CD4-positive, alpha-beta T cell (primary cell): ENCODE measurements around the gene NCOR2. TPM values are rescaled to one million over a fixed set of nuclear protein-coding genes. Genes with fewer than 3 reads are reported as not detected.

Source experiments
- ATAC-seq: fragments of 200-7000 bp; cut with Tn5 transposase; one replicate; pipeline ENCODE4 v1.10.0; 2022; ENCODE audit warnings: mild to moderate bottlenecking; ENCODE audit not compliant: poor library complexity
- CTCF ChIA-PET: fragments of 350-600 bp; sonication (Branson Sonifier 250); formaldehyde crosslinking; loops from one replicate; lab custom pipeline; 2021; ENCODE audit warnings: antibody characterized with exemption, inconsistent platforms; lab: Charles Lee
- POLR2A ChIA-PET: fragments of 350-600 bp; sonication (Branson Sonifier 250); formaldehyde crosslinking; loops from one replicate; lab custom pipeline; 2021; ENCODE audit warnings: antibody characterized with exemption, inconsistent platforms; lab: Charles Lee
- DNase-seq, 14 experiments: peaks; one replicate each; pipeline ENCODE4 v3.0.0-alpha.2; 2013 to 2020; ENCODE audit warnings: mixed read lengths in 2 of 14
- H3K27ac ChIP-seq, 2 donors: one replicate each; pipeline versions ENCODE4 v1.5.1 to v1.7.0; 2013; ENCODE audit warnings: low read length in 2 of 2, low read depth in 1 of 2, mild to moderate bottlenecking in 1 of 2
- H3K27me3 ChIP-seq, 2 experiments: 1 replicate in 1 of 2; 2 replicates in 1 of 2; pipeline versions ENCODE4 v1.6.1 to v1.7.0; 2013; ENCODE audit warnings: low read length in 2 of 2, control low read depth in 1 of 2, mild to moderate bottlenecking in 1 of 2, moderate library complexity in 1 of 2; ENCODE audit not compliant: insufficient read depth in 2 of 2, control insufficient read depth in 1 of 2
- H3K36me3 ChIP-seq: one replicate; pipeline ENCODE4 v1.6.1; 2013; ENCODE audit warnings: low read length, control low read depth; ENCODE audit not compliant: insufficient read depth
- H3K4me1 ChIP-seq: one replicate; pipeline ENCODE4 v1.6.1; 2013; ENCODE audit warnings: low read length, control low read depth; ENCODE audit not compliant: insufficient read depth
- H3K4me3 ChIP-seq: one replicate; pipeline ENCODE4 v1.5.1; 2013; ENCODE audit warnings: mild to moderate bottlenecking, low read length, moderate library complexity
- H3K9me3 ChIP-seq, 2 experiments: 1 replicate in 1 of 2; 2 replicates in 1 of 2; pipeline versions ENCODE4 v1.6.1 to v1.7.0; 2013; ENCODE audit warnings: low read length in 2 of 2, mild to moderate bottlenecking in 2 of 2, control low read depth in 1 of 2, moderate library complexity in 1 of 2; ENCODE audit not compliant: control insufficient read depth in 1 of 2, insufficient read depth in 1 of 2
- H3K27ac Mint-ChIP-seq: one replicate; pipeline ENCODE4 v1.8.0; 2020; ENCODE audit warnings: mixed read lengths
- H3K27me3 Mint-ChIP-seq: one replicate; pipeline ENCODE4 v1.8.0; 2021; ENCODE audit warnings: mixed read lengths
- H3K36me3 Mint-ChIP-seq: one replicate; pipeline ENCODE4 v1.8.0; 2021; ENCODE audit warnings: low read depth, mixed read lengths
- H3K4me1 Mint-ChIP-seq: one replicate; pipeline ENCODE4 v1.8.0; 2021; ENCODE audit warnings: low read depth, mixed read lengths
- H3K4me3 Mint-ChIP-seq: one replicate; pipeline ENCODE4 v1.8.0; 2020; ENCODE audit warnings: mild to moderate bottlenecking, mixed read lengths
- H3K9me3 Mint-ChIP-seq: one replicate; pipeline ENCODE4 v1.8.0; 2020; ENCODE audit warnings: mixed read lengths
- intact Hi-C, 2 experiments: fragments of 100-400 bp; cut with DNase I in 1 of 2; cut with micrococcal nuclease in 1 of 2; formaldehyde crosslinking; loops; one replicate each; pipeline versions ENCODE4 v1.15.1 to v1.9.0; 2023 to 2025; cut with DNase I, micrococcal nuclease
- total RNA-seq, 174 experiments: library from RNA in 2 of 174; stranded (reverse) in 2 of 174; gene quantifications; one replicate each; pipeline ENCODE4 v1.2.3 and lab custom pipeline; 2021 to 2026
- TF ChIP-seq, protein P1 (sequence below): fragments of 200-600 bp; IDR thresholded peaks from one replicate; pipeline ENCODE4 v1.8.0; 2022; ENCODE audit warnings: antibody characterized with exemption, mild to moderate bottlenecking

Gene NCOR2
- total RNA-seq, 2 experiments from 2014 or later, result 133 to 140 TPM

DNA sequence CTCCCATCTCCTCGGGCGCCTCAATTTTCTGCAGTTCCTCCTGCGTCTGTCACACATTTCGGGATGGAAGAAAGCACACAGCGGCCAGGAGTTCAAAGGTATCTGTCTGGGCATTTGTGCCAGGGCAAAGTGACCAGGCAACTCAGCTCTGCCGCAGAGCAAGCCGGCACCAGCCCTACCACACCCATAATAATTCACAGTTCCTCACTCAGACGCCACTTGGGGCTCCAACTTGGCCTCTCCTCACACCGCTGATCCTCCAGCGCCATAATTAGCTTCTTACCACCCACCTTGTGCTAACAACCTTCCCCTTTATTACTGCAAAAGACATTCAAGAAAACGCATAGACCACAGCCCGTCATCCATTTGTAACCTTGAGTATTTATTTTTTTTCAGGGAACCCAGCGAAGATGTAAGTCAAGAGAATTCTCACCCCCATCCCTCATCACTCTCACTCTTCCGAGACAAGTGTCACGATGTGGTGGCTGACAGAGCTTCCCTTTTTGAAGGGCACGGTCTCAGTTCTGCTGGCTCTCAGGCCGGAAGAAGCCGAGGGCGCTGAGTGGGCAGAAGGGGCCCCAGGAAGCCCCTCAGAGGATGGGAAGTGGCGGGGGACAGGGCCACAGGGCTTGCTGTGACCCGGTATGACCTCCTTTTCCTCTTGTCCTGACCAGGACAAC, 25.2 kb upstream of the NCOR2 start:
- H3K27ac ChIP-seq, result no peak overlapping the region

DNA sequence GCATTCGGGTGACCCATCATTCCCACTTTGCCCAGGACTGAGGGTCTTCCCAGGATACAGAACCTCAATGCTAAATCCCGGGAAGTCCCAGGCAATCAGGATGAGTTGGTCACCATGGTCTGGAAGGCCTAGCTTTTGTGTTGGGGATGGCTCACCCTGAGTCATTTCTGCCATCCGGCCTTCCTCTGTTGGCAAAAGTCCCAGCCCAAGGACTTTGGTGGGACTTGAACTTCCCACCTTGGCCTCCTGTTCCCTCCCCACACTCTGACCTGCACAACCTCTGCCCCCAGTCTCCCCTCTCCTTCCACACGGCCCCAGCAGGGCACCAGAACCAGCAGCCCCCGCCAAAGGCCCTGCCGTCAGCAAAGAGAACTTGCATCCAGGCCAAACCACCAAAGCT, 24.6 kb upstream of the NCOR2 start:
- POLR2A ChIA-PET, result no interaction called here
- DNase-seq, result peak in 2 of 14 experiments; percentile 42 to 44
- no peaks in the 10 kb centered on the region for H3K36me3 Mint-ChIP-seq
- TF ChIP-seq, protein P1, sequence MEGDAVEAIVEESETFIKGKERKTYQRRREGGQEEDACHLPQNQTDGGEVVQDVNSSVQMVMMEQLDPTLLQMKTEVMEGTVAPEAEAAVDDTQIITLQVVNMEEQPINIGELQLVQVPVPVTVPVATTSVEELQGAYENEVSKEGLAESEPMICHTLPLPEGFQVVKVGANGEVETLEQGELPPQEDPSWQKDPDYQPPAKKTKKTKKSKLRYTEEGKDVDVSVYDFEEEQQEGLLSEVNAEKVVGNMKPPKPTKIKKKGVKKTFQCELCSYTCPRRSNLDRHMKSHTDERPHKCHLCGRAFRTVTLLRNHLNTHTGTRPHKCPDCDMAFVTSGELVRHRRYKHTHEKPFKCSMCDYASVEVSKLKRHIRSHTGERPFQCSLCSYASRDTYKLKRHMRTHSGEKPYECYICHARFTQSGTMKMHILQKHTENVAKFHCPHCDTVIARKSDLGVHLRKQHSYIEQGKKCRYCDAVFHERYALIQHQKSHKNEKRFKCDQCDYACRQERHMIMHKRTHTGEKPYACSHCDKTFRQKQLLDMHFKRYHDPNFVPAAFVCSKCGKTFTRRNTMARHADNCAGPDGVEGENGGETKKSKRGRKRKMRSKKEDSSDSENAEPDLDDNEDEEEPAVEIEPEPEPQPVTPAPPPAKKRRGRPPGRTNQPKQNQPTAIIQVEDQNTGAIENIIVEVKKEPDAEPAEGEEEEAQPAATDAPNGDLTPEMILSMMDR, result no peak
- peaks cover 11% of the 10 kb centered on the region for H3K4me1 Mint-ChIP-seq
- peaks cover 10% of the 10 kb centered on the region for H3K4me1 ChIP-seq
- no peak overlapping the region for H3K4me3 Mint-ChIP-seq
- H3K9me3 ChIP-seq, result no peaks in the 10 kb centered on the region
- H3K9me3 Mint-ChIP-seq, result no peaks in the 10 kb centered on the region
- no peak for ATAC-seq
- H3K27ac Mint-ChIP-seq, result no peak overlapping the region
- H3K27me3 ChIP-seq, result no peaks in the 10 kb centered on the region
- no peak overlapping the region for H3K27ac ChIP-seq
- H3K36me3 ChIP-seq, result no peaks in the 10 kb centered on the region
- intact Hi-C loops, result no loop called here
- CTCF ChIA-PET, result no interaction called here
- H3K27me3 Mint-ChIP-seq, result no peaks in the 10 kb centered on the region
- H3K4me3 ChIP-seq, result no peak overlapping the region

More for the DNA sequence above, 25.2 kb upstream of the NCOR2 start:
- ChIA-PET POLR2A (no interaction called here), CTCF (no interaction called here)
- Histone ChIP-seq H3K36me3 (no peaks in the 10 kb centered on the region), H3K9me3 (no peaks in the 10 kb centered on the region), H3K27me3 (no peaks in the 10 kb centered on the region), H3K4me3 (no peak overlapping the region), H3K4me1 (peaks cover 10% of the 10 kb centered on the region)
- Mint-ChIP-seq H3K27me3 (no peaks in the 10 kb centered on the region), H3K4me3 (no peak overlapping the region), H3K36me3 (no peaks in the 10 kb centered on the region), H3K4me1 (peaks cover 11% of the 10 kb centered on the region), H3K9me3 (no peaks in the 10 kb centered on the region), H3K27ac (no peak overlapping the region)
- DNase-seq, result peak in 2 of 14 experiments; percentile 43 to 57
- no peak for ATAC-seq
- intact Hi-C loops, result no loop called here
- TF ChIP-seq, protein P1, result no peak

GRCh38 chr12:124590447-124590846, 23.0 kb upstream of the NCOR2 start:
- ATAC-seq (no peak), DNase-seq (no peak)
- H3K36me3 ChIP-seq, result no peaks in the 10 kb centered on the region
- TF ChIP-seq, protein P1, result no peak
- Mint-ChIP-seq H3K27me3 (no peaks in the 10 kb centered on the region), H3K4me1 (peaks cover 11% of the 10 kb centered on the region), H3K36me3 (no peaks in the 10 kb centered on the region), H3K4me3 (no peak overlapping the region), H3K27ac (no peak overlapping the region), H3K9me3 (no peaks in the 10 kb centered on the region)
- H3K27ac ChIP-seq, result no peak overlapping the region
- POLR2A ChIA-PET, result no interaction called here
- intact Hi-C loops, result no loop called here
- CTCF ChIA-PET, result no interaction called here
- H3K4me1 ChIP-seq, result peaks cover 10% of the 10 kb centered on the region
- no peaks in the 10 kb centered on the region for H3K27me3 ChIP-seq
- H3K4me3 ChIP-seq, result no peak overlapping the region
- H3K9me3 ChIP-seq, result no peaks in the 10 kb centered on the region
